ENCODE measurements around the gene OR2T11.
"Not testable (repeated sequence)": the region's sequence is repeated elsewhere in the genome, so short reads cannot be mapped to it uniquely, and the experiment has no call there.

OR2T11 gene, protein sequence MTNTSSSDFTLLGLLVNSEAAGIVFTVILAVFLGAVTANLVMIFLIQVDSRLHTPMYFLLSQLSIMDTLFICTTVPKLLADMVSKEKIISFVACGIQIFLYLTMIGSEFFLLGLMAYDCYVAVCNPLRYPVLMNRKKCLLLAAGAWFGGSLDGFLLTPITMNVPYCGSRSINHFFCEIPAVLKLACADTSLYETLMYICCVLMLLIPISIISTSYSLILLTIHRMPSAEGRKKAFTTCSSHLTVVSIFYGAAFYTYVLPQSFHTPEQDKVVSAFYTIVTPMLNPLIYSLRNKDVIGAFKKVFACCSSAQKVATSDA

DNA sequence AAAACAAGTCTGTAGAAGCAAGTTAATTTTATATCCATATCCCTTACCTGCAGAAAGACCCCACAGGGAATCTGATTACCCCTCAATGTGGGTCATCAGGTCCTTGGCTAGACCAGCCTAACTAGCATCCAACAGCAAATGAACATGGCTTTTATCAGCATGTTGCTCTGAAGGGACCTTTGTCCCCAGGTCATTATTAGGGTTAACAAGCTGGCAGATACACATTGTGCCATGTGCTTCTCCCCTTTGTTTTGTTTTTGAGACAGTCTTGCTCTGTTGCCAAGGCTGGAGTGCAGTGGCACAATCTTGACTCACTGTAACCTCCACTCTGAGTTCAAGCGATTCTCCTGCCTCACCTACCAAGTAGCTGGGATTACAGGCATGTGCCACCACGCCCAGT is at the start of gene OR2T11:
Gene OR2T11 (minus strand): TSS at position 101 of the 400 bp plus-strand sequence. CDS start 7,963 bp downstream, outside the sequence.
- not testable (repeated sequence) for H3K4me1 ChIP-seq (ENCODE audit: insufficient read depth, low read length); H3K27me3 ChIP-seq (ENCODE audit: insufficient read depth, low read length); H2AFZ ChIP-seq (ENCODE audit: low read depth, low read length); H3K4me3 ChIP-seq (ENCODE audit: low read length); H3K9me3 ChIP-seq (ENCODE audit: low read length); H3K36me3 ChIP-seq (ENCODE audit: insufficient read depth, low read length)

DNA sequence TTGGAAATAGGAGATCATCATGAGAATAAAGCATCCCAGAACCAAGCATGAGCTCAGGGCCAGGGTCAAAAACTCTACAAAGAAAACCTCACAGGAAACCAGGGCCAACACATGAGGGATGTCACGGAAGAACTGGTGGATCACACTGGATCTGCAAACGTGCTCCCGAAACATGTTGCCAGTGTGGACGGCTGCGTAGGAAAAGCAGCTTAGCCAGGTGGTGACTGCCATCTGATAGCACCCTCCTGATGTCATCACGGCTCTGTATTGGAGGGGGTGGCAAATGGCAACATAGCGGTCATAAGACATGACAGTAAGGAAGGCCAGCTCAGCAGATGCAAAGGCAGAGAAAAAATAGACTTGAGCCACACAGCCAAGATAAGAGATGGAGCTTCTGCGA is 46.8 kb upstream of the OR2T11 start:
- no peak overlapping the region for H3K4me3 ChIP-seq (ENCODE audit: low read length)
- no peak overlapping the region for H2AFZ ChIP-seq (ENCODE audit: low read depth, low read length)
- H3K27me3 ChIP-seq (ENCODE audit: insufficient read depth, low read length) = no peaks in the 10 kb centered on the region
- H3K9me3 ChIP-seq (ENCODE audit: low read length) = no peaks in the 10 kb centered on the region
- H3K4me1 ChIP-seq (ENCODE audit: insufficient read depth, low read length) = no peaks in the 10 kb centered on the region
- H3K36me3 ChIP-seq (ENCODE audit: insufficient read depth, low read length) = no peaks in the 10 kb centered on the region

DNA sequence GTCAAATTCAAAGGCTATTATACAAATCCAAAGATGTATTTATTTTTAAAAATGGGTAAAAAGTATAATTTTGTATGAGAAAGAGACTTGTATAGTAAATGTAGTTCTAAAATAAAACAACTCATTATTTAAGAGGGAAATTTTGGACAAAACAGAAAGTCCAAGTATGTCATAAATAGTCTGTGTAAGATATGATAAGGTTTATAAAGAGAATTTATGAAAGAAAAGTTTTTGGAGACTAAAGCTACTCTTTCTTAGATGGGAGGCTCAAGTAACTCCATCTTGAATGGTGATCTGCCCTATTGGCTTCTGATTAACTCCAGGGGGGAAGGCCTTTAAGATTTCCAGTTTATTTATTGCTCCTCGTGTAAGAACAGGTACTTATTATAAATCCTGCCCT is 35.1 kb upstream of the OR2T11 start:
- no peaks in the 10 kb centered on the region for H3K9me3 ChIP-seq (ENCODE audit: low read length)
- H3K4me1 ChIP-seq (ENCODE audit: insufficient read depth, low read length) = no peaks in the 10 kb centered on the region
- no peak overlapping the region for H2AFZ ChIP-seq (ENCODE audit: low read depth, low read length)
- H3K4me3 ChIP-seq (ENCODE audit: low read length) = no peak overlapping the region
- no peaks in the 10 kb centered on the region for H3K27me3 ChIP-seq (ENCODE audit: insufficient read depth, low read length)
- no peaks in the 10 kb centered on the region for H3K36me3 ChIP-seq (ENCODE audit: insufficient read depth, low read length)

DNA sequence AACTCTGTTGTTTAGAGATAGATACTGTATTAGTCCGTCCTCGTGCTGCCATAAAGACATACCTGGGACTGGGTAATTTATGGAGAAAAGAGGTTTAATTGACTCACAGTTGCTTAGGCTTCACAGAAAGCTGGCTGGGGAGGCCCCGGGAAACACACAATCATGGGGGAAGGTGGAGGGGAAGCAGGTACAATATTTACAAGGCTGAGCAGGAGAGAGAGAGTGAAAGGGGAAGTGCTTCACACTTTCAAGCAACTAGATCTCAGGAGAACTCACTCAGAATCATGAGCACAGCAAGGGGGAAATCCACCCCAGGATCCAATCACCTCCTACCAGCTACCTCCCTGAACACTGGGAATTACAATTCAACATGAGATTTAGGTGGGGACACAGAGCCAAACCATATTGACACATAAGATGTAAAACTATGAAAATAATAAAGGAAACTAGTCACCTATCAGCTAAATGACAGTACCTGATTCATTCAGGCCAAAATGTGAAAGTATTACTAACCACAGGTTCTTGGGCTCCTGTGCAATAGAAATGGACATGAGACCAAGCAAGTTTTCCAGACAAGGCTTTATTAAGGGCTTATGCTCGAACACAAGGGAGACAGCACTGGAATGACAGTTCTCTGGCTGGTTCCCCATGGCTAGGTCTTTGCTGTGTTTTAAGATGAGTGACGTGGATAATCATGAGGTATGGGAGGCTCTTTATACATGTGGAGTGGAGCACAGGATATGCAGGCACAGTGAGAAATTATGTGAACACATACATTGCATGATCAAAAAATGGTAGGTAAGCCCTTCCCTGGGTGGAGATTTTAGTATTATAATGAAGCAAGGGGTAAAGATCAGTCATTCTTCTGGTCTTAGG is 28.8 kb upstream of the OR2T11 start:
- H3K4me3 ChIP-seq (ENCODE audit: low read length); H2AFZ ChIP-seq (ENCODE audit: low read depth, low read length); H3K4me1 ChIP-seq (ENCODE audit: insufficient read depth, low read length); H3K27me3 ChIP-seq (ENCODE audit: insufficient read depth, low read length); H3K9me3 ChIP-seq (ENCODE audit: low read length); H3K36me3 ChIP-seq (ENCODE audit: insufficient read depth, low read length): not testable (repeated sequence)

DNA sequence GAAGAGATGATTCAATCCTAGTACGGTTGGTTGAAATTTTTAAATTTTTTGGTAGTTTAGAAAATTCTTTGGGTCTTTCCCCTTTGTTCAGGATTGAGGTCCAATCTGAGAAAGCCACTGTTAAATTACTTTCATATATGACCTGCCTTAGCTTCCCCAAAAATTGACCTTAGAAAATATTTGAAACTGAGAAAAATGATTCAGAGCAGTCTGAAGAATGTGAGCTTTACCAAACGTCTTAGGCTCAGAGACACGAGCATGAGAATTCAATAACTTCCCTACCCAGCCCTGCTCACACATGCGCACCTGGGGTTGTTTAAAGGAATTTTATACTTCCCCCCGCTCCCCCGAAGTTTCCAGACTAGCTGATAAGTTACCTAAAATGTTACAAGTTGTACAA is 21.9 kb upstream of the OR2T11 start:
- not testable (repeated sequence) for H3K4me1 ChIP-seq (ENCODE audit: insufficient read depth, low read length); H3K4me3 ChIP-seq (ENCODE audit: low read length); H3K9me3 ChIP-seq (ENCODE audit: low read length); H3K27me3 ChIP-seq (ENCODE audit: insufficient read depth, low read length); H3K36me3 ChIP-seq (ENCODE audit: insufficient read depth, low read length); H2AFZ ChIP-seq (ENCODE audit: low read depth, low read length)

DNA sequence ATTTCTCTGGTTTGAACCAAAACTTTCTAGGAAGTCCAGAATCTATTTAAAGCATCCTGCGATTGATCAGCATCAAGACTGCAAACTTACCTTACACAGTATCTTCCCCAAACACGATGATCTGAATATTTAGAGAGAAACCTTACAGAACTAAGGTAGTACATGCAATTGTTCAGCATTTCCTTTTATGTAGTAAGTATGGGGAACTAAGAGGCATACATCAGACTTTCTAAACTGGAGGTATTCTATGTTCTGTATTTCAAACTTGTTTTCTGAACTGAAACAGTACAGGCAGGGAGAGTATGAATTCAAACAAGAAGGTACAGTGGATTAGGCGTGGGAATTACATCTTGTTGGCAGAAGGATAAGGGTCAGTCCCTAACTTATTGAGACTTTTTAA is 20.5 kb upstream of the OR2T11 start, which contains the start of gene OR2T27:
Gene OR2T27 (minus strand): TSS at position 175 of the 400 bp plus-strand sequence. CDS start 4,644 bp downstream, outside the sequence.
- not testable (repeated sequence) for H2AFZ ChIP-seq (ENCODE audit: low read depth, low read length); H3K9me3 ChIP-seq (ENCODE audit: low read length); H3K4me3 ChIP-seq (ENCODE audit: low read length); H3K27me3 ChIP-seq (ENCODE audit: insufficient read depth, low read length); H3K4me1 ChIP-seq (ENCODE audit: insufficient read depth, low read length); H3K36me3 ChIP-seq (ENCODE audit: insufficient read depth, low read length)

DNA sequence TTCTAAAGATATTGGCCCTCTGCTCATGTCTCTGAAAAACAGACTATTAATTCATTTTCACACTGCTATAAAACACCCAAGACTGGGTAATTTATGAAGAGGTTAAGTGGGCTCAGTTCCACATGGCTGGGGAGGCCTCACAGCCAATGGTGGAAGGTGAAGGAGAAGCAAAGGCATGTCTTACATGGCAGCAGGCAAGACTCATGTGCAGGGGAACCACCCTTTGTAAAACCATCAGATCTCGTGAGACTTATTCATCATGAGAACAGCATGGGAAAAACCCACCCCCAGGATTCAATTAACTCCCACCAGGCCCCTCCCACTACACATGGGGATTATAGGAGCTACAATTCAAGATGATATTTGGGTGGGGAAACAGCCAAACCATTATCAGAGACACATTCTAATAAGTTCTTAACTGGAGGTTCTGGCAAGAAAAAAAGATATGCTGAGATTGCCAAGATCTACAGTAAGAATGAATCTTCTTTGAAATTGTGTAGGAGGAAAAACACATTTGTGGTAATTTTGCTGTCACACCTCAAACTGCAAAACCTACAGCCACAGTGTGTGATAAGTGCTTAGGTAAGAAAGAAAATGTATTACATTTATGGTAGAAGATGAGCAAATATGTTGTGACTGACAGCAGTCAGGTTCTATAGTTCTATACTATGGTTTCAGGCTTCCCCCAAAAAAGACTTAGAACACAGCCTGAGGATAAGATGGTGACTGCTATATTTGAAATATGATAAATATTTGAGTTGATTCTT is 14.1 kb upstream of the OR2T11 start:
- H2AFZ ChIP-seq (ENCODE audit: low read depth, low read length); H3K4me3 ChIP-seq (ENCODE audit: low read length); H3K36me3 ChIP-seq (ENCODE audit: insufficient read depth, low read length); H3K27me3 ChIP-seq (ENCODE audit: insufficient read depth, low read length); H3K4me1 ChIP-seq (ENCODE audit: insufficient read depth, low read length); H3K9me3 ChIP-seq (ENCODE audit: low read length): not testable (repeated sequence)

DNA sequence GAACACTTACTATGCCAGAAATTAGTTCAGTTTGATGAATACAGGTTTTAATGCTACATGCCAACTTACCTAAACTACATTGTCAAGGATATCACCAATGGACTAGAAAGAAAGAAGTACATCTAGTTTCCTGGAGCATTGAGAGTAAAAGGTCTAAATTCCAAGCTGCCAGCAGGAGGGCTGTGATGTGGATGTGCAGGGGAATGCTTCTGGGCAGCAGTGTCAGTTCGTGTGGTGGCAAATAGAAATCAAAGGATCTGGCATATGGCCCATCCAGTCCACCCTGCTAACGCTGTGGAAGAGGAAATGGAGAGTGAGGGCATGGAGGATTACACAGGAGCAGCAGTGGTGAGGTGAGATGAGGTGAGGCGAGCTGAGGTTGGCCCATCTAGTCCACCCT is 10.3 kb upstream of the OR2T11 start, which contains the start of gene OR2T35:
Gene OR2T35 (minus strand): TSS at position 101 of the 400 bp plus-strand sequence. CDS start 6,020 bp downstream, outside the sequence.
- H3K27me3 ChIP-seq (ENCODE audit: insufficient read depth, low read length); H2AFZ ChIP-seq (ENCODE audit: low read depth, low read length); H3K4me1 ChIP-seq (ENCODE audit: insufficient read depth, low read length); H3K4me3 ChIP-seq (ENCODE audit: low read length); H3K36me3 ChIP-seq (ENCODE audit: insufficient read depth, low read length); H3K9me3 ChIP-seq (ENCODE audit: low read length): not testable (repeated sequence)

DNA sequence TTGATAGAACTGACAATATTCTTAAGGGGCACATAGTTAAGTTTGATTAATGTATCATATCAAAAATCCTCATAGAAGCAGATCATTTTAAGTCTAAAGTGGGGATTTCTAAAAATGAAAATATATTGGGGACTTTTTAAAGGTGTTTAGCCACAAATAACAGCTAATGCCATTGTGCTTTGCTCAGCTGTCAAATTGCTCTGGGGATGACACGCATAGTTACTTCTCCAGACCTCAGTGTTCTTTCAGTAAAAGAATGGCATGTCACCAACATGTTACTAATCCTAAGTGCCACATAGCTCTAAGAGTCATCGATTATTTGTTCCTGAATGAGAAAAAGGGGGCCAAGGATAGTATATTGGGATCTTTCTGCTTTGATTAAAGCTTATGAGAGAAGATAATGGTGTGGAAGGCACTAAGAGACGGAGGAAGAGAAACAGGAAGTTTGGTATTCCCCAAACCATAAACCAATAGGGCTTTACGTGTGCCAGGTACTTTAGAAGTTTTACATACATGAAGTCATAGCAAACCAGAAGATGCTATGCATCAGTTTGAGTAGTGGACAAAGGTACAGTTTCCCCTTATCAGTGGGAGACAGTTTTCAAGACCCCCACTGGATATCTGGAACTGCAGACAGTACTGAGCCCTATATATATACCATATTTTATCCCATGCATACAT is 8.2 kb upstream of the OR2T11 start:
- not testable (repeated sequence) for H3K4me3 ChIP-seq (ENCODE audit: low read length); H3K4me1 ChIP-seq (ENCODE audit: insufficient read depth, low read length); H3K36me3 ChIP-seq (ENCODE audit: insufficient read depth, low read length); H3K27me3 ChIP-seq (ENCODE audit: insufficient read depth, low read length); H2AFZ ChIP-seq (ENCODE audit: low read depth, low read length); H3K9me3 ChIP-seq (ENCODE audit: low read length)

DNA sequence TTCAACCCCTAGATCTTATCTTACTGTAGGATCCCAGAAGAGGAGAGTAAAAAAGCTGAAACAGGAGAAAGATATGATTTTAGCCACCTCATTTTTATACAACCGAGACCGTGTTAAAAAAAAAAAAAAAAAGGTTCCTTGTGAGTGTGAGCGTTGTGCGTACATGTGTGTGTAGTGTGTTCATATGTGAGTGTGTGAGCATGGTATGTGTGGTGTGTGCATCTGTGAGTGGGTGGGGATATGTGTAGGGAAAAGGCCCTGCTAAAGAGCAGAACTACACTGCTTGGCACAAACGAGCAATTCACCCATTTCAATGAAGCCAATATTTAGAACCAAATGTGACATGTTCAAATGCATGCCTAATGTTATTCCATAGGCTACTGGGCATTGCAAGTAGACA is 6.7 kb upstream of the OR2T11 start:
- not testable (repeated sequence) for H3K9me3 ChIP-seq (ENCODE audit: low read length); H3K27me3 ChIP-seq (ENCODE audit: insufficient read depth, low read length); H3K36me3 ChIP-seq (ENCODE audit: insufficient read depth, low read length); H3K4me3 ChIP-seq (ENCODE audit: low read length); H2AFZ ChIP-seq (ENCODE audit: low read depth, low read length); H3K4me1 ChIP-seq (ENCODE audit: insufficient read depth, low read length)

DNA sequence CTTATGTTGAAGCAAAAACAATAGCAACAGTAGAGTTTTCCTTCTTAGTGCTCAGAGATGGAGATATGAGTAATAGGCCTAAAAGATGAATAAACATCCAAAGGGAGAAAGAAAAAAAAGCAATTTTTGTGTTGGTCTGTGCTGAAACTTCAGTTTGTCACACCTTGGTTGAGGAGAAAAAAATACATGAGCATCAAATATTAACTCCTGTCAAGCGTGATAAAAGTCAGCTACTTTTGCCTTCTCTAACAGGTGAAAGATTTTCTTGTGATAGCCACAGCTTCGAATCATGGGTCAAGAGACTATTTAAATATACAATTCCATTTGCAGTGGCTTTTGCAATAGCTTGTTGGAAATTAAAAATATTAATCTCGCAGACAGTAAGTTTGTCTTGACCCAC is 6.0 kb upstream of the OR2T11 start:
- not testable (repeated sequence) for H3K27me3 ChIP-seq (ENCODE audit: insufficient read depth, low read length); H2AFZ ChIP-seq (ENCODE audit: low read depth, low read length); H3K4me3 ChIP-seq (ENCODE audit: low read length); H3K9me3 ChIP-seq (ENCODE audit: low read length); H3K4me1 ChIP-seq (ENCODE audit: insufficient read depth, low read length); H3K36me3 ChIP-seq (ENCODE audit: insufficient read depth, low read length)

DNA sequence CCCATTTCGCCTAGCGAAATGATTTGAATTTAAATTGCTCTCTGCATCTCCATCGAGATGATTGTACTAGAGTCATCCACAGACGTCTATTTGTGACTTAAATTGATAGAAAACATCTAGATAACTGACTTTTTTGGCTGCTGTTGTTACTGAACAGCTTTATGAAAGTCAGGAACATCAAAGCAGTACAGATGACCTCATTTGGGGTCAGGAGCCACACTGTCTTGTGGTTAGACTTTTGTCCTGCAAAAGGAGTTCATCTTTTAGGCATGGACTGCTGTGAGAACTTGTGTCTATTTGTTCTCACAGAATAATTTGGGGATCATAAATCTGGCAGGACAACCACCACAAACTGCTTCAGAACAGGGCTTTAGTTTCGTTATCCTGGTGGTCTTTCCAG is 4.8 kb upstream of the OR2T11 start:
- not testable (repeated sequence) for H3K9me3 ChIP-seq (ENCODE audit: low read length); H3K36me3 ChIP-seq (ENCODE audit: insufficient read depth, low read length); H3K4me1 ChIP-seq (ENCODE audit: insufficient read depth, low read length); H3K4me3 ChIP-seq (ENCODE audit: low read length); H2AFZ ChIP-seq (ENCODE audit: low read depth, low read length); H3K27me3 ChIP-seq (ENCODE audit: insufficient read depth, low read length)

DNA sequence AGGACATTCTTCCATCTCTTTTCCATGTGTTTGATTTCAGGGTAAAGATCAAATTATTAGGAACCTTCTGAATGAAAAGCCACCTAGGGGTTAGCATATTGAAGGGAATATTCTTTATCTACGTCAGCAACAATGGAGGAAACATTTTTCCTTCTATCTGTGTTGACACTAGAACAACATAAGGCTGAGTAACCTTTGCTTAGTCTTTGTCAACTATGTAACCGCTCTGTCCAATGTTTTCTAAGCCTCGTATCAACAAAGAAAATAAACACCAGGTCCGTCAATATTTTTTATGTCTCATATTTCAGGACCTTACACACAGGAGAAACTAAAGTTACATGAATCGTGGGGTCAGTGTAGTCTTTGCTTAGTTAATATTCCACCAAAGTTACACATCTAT is 1.7 kb upstream of the OR2T11 start:
- H2AFZ ChIP-seq (ENCODE audit: low read depth, low read length); H3K27me3 ChIP-seq (ENCODE audit: insufficient read depth, low read length); H3K4me1 ChIP-seq (ENCODE audit: insufficient read depth, low read length); H3K4me3 ChIP-seq (ENCODE audit: low read length); H3K9me3 ChIP-seq (ENCODE audit: low read length); H3K36me3 ChIP-seq (ENCODE audit: insufficient read depth, low read length): not testable (repeated sequence)
